ENCODE results near the gene PTCD3.

The PTCD3 gene

DNA sequence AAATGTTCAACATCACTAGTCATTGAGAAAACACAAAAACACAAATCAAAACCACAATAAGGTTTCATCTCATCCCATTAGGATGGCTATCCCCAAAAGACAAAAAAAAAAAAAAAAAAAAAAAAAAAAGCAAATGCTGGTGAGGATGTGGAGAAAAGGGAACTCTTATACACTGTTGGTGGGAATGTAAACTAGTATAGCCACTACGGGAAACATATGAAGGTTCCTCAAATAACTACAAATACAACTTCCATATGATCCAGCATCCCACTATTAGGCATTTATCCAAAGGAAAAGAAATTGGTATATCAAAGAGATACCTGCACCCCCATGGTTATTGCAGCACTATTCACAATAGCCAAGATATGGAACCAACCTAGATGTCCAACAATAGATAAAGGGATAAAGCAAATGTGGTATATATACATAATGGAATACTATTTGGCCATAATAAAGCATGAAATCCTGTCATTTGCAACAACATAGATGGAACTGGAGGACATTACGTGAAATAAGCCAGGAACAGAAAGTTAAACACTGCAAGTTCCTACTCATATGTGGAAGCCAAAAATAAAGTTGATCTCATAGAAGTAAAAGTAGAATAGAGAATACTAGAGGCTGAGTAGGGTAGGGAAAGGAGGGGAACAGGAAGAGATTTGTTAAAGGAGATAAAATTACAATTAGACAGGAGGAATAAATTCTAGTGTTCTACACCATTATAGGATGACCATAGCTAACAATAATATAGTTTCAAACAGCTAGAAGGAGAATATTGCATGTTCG is 8.7 kb upstream of the PTCD3 start:
- H3K27ac ChIP-seq (replicated peaks), result no peak overlapping the region
- no peak overlapping the region for H3K4me3 ChIP-seq (replicated peaks; ENCODE audit: insufficient read depth, low read length)
- DNase-seq (ENCODE audit: low read depth in 1 of 2, low spot score in 1 of 2), result no peak
- TF ChIP-seq, protein P1, sequence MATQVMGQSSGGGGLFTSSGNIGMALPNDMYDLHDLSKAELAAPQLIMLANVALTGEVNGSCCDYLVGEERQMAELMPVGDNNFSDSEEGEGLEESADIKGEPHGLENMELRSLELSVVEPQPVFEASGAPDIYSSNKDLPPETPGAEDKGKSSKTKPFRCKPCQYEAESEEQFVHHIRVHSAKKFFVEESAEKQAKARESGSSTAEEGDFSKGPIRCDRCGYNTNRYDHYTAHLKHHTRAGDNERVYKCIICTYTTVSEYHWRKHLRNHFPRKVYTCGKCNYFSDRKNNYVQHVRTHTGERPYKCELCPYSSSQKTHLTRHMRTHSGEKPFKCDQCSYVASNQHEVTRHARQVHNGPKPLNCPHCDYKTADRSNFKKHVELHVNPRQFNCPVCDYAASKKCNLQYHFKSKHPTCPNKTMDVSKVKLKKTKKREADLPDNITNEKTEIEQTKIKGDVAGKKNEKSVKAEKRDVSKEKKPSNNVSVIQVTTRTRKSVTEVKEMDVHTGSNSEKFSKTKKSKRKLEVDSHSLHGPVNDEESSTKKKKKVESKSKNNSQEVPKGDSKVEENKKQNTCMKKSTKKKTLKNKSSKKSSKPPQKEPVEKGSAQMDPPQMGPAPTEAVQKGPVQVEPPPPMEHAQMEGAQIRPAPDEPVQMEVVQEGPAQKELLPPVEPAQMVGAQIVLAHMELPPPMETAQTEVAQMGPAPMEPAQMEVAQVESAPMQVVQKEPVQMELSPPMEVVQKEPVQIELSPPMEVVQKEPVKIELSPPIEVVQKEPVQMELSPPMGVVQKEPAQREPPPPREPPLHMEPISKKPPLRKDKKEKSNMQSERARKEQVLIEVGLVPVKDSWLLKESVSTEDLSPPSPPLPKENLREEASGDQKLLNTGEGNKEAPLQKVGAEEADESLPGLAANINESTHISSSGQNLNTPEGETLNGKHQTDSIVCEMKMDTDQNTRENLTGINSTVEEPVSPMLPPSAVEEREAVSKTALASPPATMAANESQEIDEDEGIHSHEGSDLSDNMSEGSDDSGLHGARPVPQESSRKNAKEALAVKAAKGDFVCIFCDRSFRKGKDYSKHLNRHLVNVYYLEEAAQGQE (IDR thresholded peaks at IDR 0.05; ENCODE audit: insufficient replicate concordance, low read depth), result no peak
- TF ChIP-seq, protein P2, sequence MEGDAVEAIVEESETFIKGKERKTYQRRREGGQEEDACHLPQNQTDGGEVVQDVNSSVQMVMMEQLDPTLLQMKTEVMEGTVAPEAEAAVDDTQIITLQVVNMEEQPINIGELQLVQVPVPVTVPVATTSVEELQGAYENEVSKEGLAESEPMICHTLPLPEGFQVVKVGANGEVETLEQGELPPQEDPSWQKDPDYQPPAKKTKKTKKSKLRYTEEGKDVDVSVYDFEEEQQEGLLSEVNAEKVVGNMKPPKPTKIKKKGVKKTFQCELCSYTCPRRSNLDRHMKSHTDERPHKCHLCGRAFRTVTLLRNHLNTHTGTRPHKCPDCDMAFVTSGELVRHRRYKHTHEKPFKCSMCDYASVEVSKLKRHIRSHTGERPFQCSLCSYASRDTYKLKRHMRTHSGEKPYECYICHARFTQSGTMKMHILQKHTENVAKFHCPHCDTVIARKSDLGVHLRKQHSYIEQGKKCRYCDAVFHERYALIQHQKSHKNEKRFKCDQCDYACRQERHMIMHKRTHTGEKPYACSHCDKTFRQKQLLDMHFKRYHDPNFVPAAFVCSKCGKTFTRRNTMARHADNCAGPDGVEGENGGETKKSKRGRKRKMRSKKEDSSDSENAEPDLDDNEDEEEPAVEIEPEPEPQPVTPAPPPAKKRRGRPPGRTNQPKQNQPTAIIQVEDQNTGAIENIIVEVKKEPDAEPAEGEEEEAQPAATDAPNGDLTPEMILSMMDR (IDR thresholded peaks at IDR 0.05; ENCODE audit: insufficient read depth, low read length), result no peak
- TF ChIP-seq SPI1 (IDR thresholded peaks at IDR 0.05; ENCODE audit: borderline replicate concordance, low read depth) (no peak), POLR2AphosphoS5 (IDR thresholded peaks at IDR 0.05; ENCODE audit: low read depth) (no peak), GABPA (IDR thresholded peaks at IDR 0.05; ENCODE audit: low read depth) (no peak)
- H3K27me3 ChIP-seq (ENCODE audit: insufficient read depth, poor library complexity, severe bottlenecking), result no peaks in the 10 kb centered on the region

- TF ChIP-seq, protein P1 (IDR thresholded peaks at IDR 0.05; ENCODE audit: insufficient replicate concordance, low read depth), result no peak
- TF ChIP-seq, protein P2 (IDR thresholded peaks at IDR 0.05; ENCODE audit: insufficient read depth, low read length), result no peak
- TF ChIP-seq SPI1 (IDR thresholded peaks at IDR 0.05; ENCODE audit: borderline replicate concordance, low read depth) (no peak), POLR2AphosphoS5 (IDR thresholded peaks at IDR 0.05; ENCODE audit: low read depth) (no peak), GABPA (IDR thresholded peaks at IDR 0.05; ENCODE audit: low read depth) (no peak)
- DNase-seq (ENCODE audit: low read depth in 1 of 2, low spot score in 1 of 2), result no peak
- Histone ChIP-seq H3K27ac (replicated peaks) (no peak overlapping the region), H3K4me3 (replicated peaks; ENCODE audit: insufficient read depth, low read length) (no peak overlapping the region), H3K27me3 (ENCODE audit: insufficient read depth, poor library complexity, severe bottlenecking) (no peaks in the 10 kb centered on the region)
These were observed 8.1 kb upstream of the PTCD3 start for GRCh38 chr2:86097913-86098312.

- no peaks in the 10 kb centered on the region for H3K27me3 ChIP-seq (ENCODE audit: insufficient read depth, poor library complexity, severe bottlenecking)
- no peak overlapping the region for H3K27ac ChIP-seq (replicated peaks)
- TF ChIP-seq SPI1 (IDR thresholded peaks at IDR 0.05; ENCODE audit: borderline replicate concordance, low read depth) (no peak), POLR2AphosphoS5 (IDR thresholded peaks at IDR 0.05; ENCODE audit: low read depth) (no peak), GABPA (IDR thresholded peaks at IDR 0.05; ENCODE audit: low read depth) (no peak)
- TF ChIP-seq, protein P1 (IDR thresholded peaks at IDR 0.05; ENCODE audit: insufficient replicate concordance, low read depth), result no peak
- TF ChIP-seq, protein P2 (IDR thresholded peaks at IDR 0.05; ENCODE audit: insufficient read depth, low read length), result no peak
- no peak overlapping the region for H3K4me3 ChIP-seq (replicated peaks; ENCODE audit: insufficient read depth, low read length)
- DNase-seq (ENCODE audit: low read depth in 1 of 2, low spot score in 1 of 2), result no peak
These were observed 3.9 kb upstream of the PTCD3 start for GRCh38 chr2:86102157-86102556.

Data from HL-60 (cell line).